GM13977 (cell line): ENCODE results near the gene SYT5.
"Not testable (repeated sequence)": the region's sequence is repeated elsewhere in the genome, so short reads cannot be mapped to it uniquely, and the experiment has no call there.

Experiments used
- DNase-seq: peaks from one replicate; pipeline ENCODE4 v3.0.0; 2012; ENCODE audit warnings: low spot score
- CTCF ChIP-seq: IDR thresholded peaks from 2 replicates; pipeline ENCODE4 v1.5.1; 2012; ENCODE audit warnings: mild to moderate bottlenecking, control low read depth; ENCODE audit not compliant: insufficient read depth; ENCODE audit errors: extremely low read depth, missing control alignments
- in situ Hi-C: fragments of 300-500 bp; cut with MboI; formaldehyde crosslinking; loops from one replicate; pipeline ENCODE4 v1.12.0; 2022; ENCODE audit warnings: low sequenced_read_pairs, low pct_unique_long_range_greater_than_20kb, mixed read lengths, inconsistent platforms; ENCODE audit not compliant: unreplicated experiment

Gene SYT5

GRCh38 chr19:55157064-55157908 is 22.8 kb downstream of the SYT5 start, which contains the start of gene TNNI3:
TSS of gene TNNI3 (minus strand) at chr19:55157732. CDS start at chr19:55157589, 143 bp downstream.
- no peak for DNase-seq
- in situ Hi-C loops: no loop called here
- no peak for TF ChIP-seq CTCF

- DNase-seq: peak; percentile 72
- in situ Hi-C loops: no loop called here
- no peak for TF ChIP-seq CTCF
These were observed 23.7 kb downstream of the SYT5 start for GRCh38 chr19:55156202-55157063.

GRCh38 chr19:55155784-55156183 is 24.3 kb downstream of the SYT5 start:
- DNase-seq, in situ Hi-C loops: not testable (repeated sequence)

GRCh38 chr19:55153652-55154264 is 26.3 kb downstream of the SYT5 start:
- in situ Hi-C loops: no loop called here
- DNase-seq: no peak
- TF ChIP-seq CTCF: no peak

GRCh38 chr19:55152017-55152416 is 28.1 kb downstream of the SYT5 start:
- no peak for DNase-seq
- in situ Hi-C loops: no loop called here
- no peak for TF ChIP-seq CTCF

GRCh38 chr19:55149078-55150003 is 30.7 kb downstream of the SYT5 start, which contains the start of gene TNNT1:
TSS of gene TNNT1 (minus strand) at chr19:55149206. CDS start at chr19:55147157, 2,049 bp downstream.
- DNase-seq: no peak
- in situ Hi-C loops: no loop called here
- no peak for TF ChIP-seq CTCF
